ENCODE measurements around the gene CCDC43.
"Not testable (repeated sequence)": the region's sequence is repeated elsewhere in the genome, so short reads cannot be mapped to it uniquely, and the experiment has no call there.

CCDC43 gene, protein sequence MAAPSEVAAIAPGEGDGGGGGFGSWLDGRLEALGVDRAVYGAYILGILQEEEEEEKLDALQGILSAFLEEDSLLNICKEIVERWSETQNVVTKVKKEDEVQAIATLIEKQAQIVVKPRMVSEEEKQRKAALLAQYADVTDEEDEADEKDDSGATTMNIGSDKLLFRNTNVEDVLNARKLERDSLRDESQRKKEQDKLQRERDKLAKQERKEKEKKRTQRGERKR

GRCh38 chr17:44689477-44690217 is at the start of gene CCDC43:
TSS of gene CCDC43 (minus strand) at chr17:44689776. CDS start at chr17:44689753, 23 bp downstream.
- Mint-ChIP-seq H3K27ac (peak within 1 kb of the TSS; percentile 97), H3K4me1 (ENCODE audit: low read depth) (peaks cover 24% of the 10 kb centered on the region), H3K27me3 (ENCODE audit: low read depth) (no peaks in the 10 kb centered on the region), H3K4me3 (peak within 1 kb of the TSS; percentile 99), H3K9me3 (no peaks in the 10 kb centered on the region), H3K36me3 (ENCODE audit: low read depth) (peaks cover 7% of the 10 kb centered on the region)
- DNase-seq (ENCODE audit: low spot score), result peak; percentile 93

- Mint-ChIP-seq H3K4me1 (ENCODE audit: low read depth) (no peaks in the 10 kb centered on the region), H3K4me3 (no peak overlapping the region), H3K36me3 (ENCODE audit: low read depth) (peaks cover 16% of the 10 kb centered on the region), H3K27ac (no peak overlapping the region), H3K9me3 (no peaks in the 10 kb centered on the region), H3K27me3 (ENCODE audit: low read depth) (no peaks in the 10 kb centered on the region)
- DNase-seq (ENCODE audit: low spot score), result no peak
These were observed 48.8 kb upstream of the CCDC43 start for GRCh38 chr17:44738214-44738906.

- H3K36me3 Mint-ChIP-seq (ENCODE audit: low read depth), result peaks cover 17% of the 10 kb centered on the region
These were observed 47.1 kb upstream of the CCDC43 start for GRCh38 chr17:44736551-44737240.

DNA sequence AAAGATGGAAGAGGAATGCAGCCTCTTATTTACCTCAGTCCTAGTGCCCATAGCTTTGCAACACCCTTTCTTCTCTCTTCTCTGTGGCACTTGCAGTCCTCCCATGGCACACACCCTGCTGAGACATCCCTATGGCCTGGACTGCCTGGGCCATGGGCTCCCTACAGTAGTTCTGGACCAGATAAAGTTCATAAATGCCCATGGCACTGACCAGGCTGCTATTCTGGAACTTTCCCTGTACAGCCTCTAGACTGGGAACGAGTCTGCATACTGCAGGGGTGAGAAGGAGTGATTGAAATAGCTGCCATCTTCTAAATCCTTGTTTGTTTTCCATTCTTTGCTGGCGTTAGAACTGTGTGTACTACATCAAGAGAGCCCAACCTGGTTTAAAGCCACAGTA is 44.7 kb upstream of the CCDC43 start:
- Mint-ChIP-seq H3K4me3 (no peak overlapping the region), H3K27me3 (ENCODE audit: low read depth) (no peaks in the 10 kb centered on the region), H3K9me3 (no peaks in the 10 kb centered on the region), H3K36me3 (ENCODE audit: low read depth) (peaks cover 30% of the 10 kb centered on the region), H3K4me1 (ENCODE audit: low read depth) (no peaks in the 10 kb centered on the region), H3K27ac (no peak overlapping the region)
- no peak for DNase-seq (ENCODE audit: low spot score)

More at GRCh38 chr17:44736551-44737240, 47.1 kb upstream of the CCDC43 start:
- H3K9me3 Mint-ChIP-seq, result no peaks in the 10 kb centered on the region
- no peak for DNase-seq (ENCODE audit: low spot score)
- H3K4me3 Mint-ChIP-seq, result no peak overlapping the region
- H3K27me3 Mint-ChIP-seq (ENCODE audit: low read depth), result no peaks in the 10 kb centered on the region
- H3K27ac Mint-ChIP-seq, result no peak overlapping the region
- H3K4me1 Mint-ChIP-seq (ENCODE audit: low read depth), result no peaks in the 10 kb centered on the region

GRCh38 chr17:44733753-44734152 is 44.2 kb upstream of the CCDC43 start:
- Mint-ChIP-seq H3K4me1 (ENCODE audit: low read depth) (no peaks in the 10 kb centered on the region), H3K36me3 (ENCODE audit: low read depth) (peaks cover 30% of the 10 kb centered on the region)

GRCh38 chr17:44726121-44726520 is 36.5 kb upstream of the CCDC43 start:
- H3K4me1 Mint-ChIP-seq (ENCODE audit: low read depth); H3K27ac Mint-ChIP-seq; H3K27me3 Mint-ChIP-seq (ENCODE audit: low read depth); DNase-seq (ENCODE audit: low spot score); H3K9me3 Mint-ChIP-seq; H3K4me3 Mint-ChIP-seq: not testable (repeated sequence)
- peaks cover 25% of the 10 kb centered on the region for H3K36me3 Mint-ChIP-seq (ENCODE audit: low read depth)

More at GRCh38 chr17:44733753-44734152, 44.2 kb upstream of the CCDC43 start:
- Mint-ChIP-seq H3K4me3 (no peak overlapping the region), H3K9me3 (no peaks in the 10 kb centered on the region), H3K27me3 (ENCODE audit: low read depth) (no peaks in the 10 kb centered on the region), H3K27ac (no peak overlapping the region)
- no peak for DNase-seq (ENCODE audit: low spot score)

DNA sequence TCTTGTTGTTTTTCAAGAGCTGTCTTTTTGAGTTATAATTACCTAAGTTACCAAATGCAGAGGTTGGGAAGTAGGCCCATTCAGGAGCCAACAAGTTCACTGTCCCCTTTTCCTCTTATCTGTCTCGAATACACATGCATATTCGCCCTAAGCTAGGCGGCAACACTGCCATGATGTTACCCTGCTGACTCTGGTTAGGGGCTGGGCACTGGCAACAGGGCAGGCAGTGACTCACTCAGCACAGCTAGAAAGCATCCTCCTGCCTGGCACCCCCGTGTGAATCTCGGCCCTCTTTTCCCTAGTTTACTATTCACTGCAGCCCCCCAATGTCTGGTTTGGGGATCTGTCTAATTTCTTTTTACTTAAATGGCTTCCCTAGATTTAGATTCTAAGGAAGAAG is 32.7 kb upstream of the CCDC43 start:
- Mint-ChIP-seq H3K4me3 (no peak overlapping the region), H3K36me3 (ENCODE audit: low read depth) (peaks cover 17% of the 10 kb centered on the region), H3K9me3 (no peaks in the 10 kb centered on the region), H3K27me3 (ENCODE audit: low read depth) (no peaks in the 10 kb centered on the region), H3K27ac (no peak overlapping the region), H3K4me1 (ENCODE audit: low read depth) (no peaks in the 10 kb centered on the region)
- DNase-seq (ENCODE audit: low spot score), result no peak

DNA sequence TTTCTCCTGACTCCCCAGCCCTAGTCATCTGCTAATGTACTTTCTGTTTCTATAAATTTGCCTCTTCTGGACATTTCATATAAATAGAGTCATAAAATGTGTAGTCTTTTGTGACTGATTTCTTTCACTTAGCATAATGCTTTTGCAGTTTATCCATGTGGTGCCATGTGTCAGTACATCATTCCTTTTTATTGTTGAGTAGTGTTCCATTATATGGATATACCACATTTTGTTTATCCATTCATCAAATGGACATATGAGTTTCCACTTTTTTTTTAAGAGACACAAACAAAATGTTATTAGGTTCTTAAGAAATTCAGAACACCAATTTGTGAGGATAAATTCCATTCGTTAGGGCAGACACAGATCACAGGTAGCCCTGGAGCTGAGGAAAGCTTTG is 29.9 kb upstream of the CCDC43 start:
- no peak for DNase-seq (ENCODE audit: low spot score)
- H3K4me3 Mint-ChIP-seq, result no peak overlapping the region
- no peaks in the 10 kb centered on the region for H3K9me3 Mint-ChIP-seq
- H3K27me3 Mint-ChIP-seq (ENCODE audit: low read depth), result no peaks in the 10 kb centered on the region
- peaks cover 20% of the 10 kb centered on the region for H3K36me3 Mint-ChIP-seq (ENCODE audit: low read depth)
- H3K4me1 Mint-ChIP-seq (ENCODE audit: low read depth), result no peaks in the 10 kb centered on the region
- H3K27ac Mint-ChIP-seq, result no peak overlapping the region

GRCh38 chr17:44708401-44709263 is 19.1 kb upstream of the CCDC43 start, which contains the start of gene DBF4B:
TSS of gene DBF4B (plus strand) at chr17:44708665. CDS start at chr17:44708821, 156 bp downstream.
- Mint-ChIP-seq H3K4me1 (ENCODE audit: low read depth) (peaks cover 5% of the 10 kb centered on the region), H3K4me3 (no peak within 1 kb of the TSS), H3K27ac (no peak within 1 kb of the TSS), H3K27me3 (ENCODE audit: low read depth) (peaks cover 7% of the 10 kb centered on the region), H3K9me3 (no peaks in the 10 kb centered on the region), H3K36me3 (ENCODE audit: low read depth) (peaks cover 2% of the 10 kb centered on the region)
- peak; percentile 83 for DNase-seq (ENCODE audit: low spot score)

DNA sequence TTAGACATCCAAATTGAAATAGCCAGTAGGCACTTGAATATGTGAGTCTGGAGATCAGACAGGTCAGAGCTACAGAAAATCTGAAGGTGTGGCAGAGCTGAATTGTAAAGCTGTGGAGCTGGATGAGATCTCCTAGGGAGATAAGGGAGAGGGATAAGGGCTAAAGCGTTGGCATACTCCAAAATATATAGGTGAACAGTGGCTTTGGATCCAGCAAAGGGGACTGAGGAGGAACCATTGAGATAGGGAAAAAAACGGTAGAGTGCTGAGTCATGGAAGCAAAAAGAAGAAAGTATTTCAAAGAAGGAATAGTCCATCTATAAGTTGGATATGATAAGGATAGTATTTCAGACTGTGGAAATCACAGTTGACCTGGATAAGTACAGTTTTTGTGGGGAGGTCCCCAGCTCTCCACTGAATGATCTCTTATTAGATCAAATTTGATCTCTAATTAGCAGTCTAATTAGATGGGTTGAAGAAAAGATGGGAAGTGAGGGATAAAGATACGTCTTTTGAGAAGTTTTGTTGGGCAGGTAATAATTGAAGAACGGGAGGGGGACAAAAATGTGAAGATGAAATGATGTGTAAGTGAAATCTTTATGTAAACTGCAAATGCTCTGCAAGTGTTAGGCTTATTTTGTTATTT is 18.3 kb upstream of the CCDC43 start:
- no peak overlapping the region for H3K27ac Mint-ChIP-seq
- DNase-seq (ENCODE audit: low spot score), result no peak
- H3K4me3 Mint-ChIP-seq, result no peak overlapping the region
- no peaks in the 10 kb centered on the region for H3K9me3 Mint-ChIP-seq
- peaks cover 5% of the 10 kb centered on the region for H3K4me1 Mint-ChIP-seq (ENCODE audit: low read depth)
- H3K36me3 Mint-ChIP-seq (ENCODE audit: low read depth), result peaks cover 2% of the 10 kb centered on the region
- peaks cover 7% of the 10 kb centered on the region for H3K27me3 Mint-ChIP-seq (ENCODE audit: low read depth)

DNA sequence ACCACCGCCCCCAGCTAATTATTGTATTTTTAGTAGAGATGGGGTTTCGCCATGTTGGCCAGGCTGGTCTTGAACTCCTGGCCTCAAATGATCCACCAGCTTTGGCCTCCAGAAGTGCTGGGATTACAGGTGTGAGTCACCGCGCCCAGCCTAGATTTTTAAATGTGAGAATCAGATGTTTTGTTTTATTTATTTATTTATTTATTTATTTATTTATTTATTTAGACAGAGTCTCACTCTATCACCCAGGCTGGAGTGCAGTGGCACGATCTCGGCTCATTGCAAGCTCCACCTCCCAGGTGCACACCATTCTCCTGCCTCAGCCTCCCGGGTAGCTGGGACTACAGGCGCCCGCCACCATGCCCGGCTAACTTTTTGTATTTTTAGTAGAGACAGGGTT is 10.7 kb upstream of the CCDC43 start:
- DNase-seq (ENCODE audit: low spot score); H3K9me3 Mint-ChIP-seq; H3K4me3 Mint-ChIP-seq; H3K27ac Mint-ChIP-seq; H3K27me3 Mint-ChIP-seq (ENCODE audit: low read depth); H3K4me1 Mint-ChIP-seq (ENCODE audit: low read depth); H3K36me3 Mint-ChIP-seq (ENCODE audit: low read depth): not testable (repeated sequence)

GRCh38 chr17:44693609-44694008 is 4.0 kb upstream of the CCDC43 start:
- Mint-ChIP-seq H3K9me3 (no peaks in the 10 kb centered on the region), H3K27me3 (ENCODE audit: low read depth) (no peaks in the 10 kb centered on the region), H3K36me3 (ENCODE audit: low read depth) (peaks cover 2% of the 10 kb centered on the region), H3K4me3 (no peak overlapping the region), H3K4me1 (ENCODE audit: low read depth) (peaks cover 15% of the 10 kb centered on the region), H3K27ac (no peak overlapping the region)
- no peak for DNase-seq (ENCODE audit: low spot score)

All from T-helper 2 cell treated with Interferon-gamma antibody and Interleukin-4, amounts not matched to agents 5 μg/mL and 100 μg/mL, for 36 hours (primary cell).